Measurements from ENCODE around the gene HP1BP3.

HP1BP3 gene

GRCh38 chr1:20760322-20760721, 26.8 kb downstream of the HP1BP3 start:
- H3K4me3 ChIP-seq (ENCODE audit: low read length), result no peak overlapping the region
- no peak overlapping the region for H2AFZ ChIP-seq (ENCODE audit: low read depth, low read length)
- H3K27me3 ChIP-seq (ENCODE audit: low read depth, low read length), result no peaks in the 10 kb centered on the region
- H4K20me1 ChIP-seq (ENCODE audit: insufficient read depth, low read length), result peaks cover 3% of the 10 kb centered on the region; the same call in 1 of the 2 replicates
- H3K9me3 ChIP-seq (ENCODE audit: insufficient read depth, low read length), result no peaks in the 10 kb centered on the region
- no peak for TF ChIP-seq CTCF (IDR thresholded peaks at IDR 0.05; ENCODE audit: low read depth, low read length)
- TF ChIP-seq EZH2phosphoT487 (IDR thresholded peaks at IDR 0.05; ENCODE audit: low read depth), result no peak
- H3K9ac ChIP-seq (ENCODE audit: low read length), result no peak overlapping the region
- no peaks in the 10 kb centered on the region for H3K4me1 ChIP-seq (ENCODE audit: low read length)
- peaks cover 25% of the 10 kb centered on the region for H3K36me3 ChIP-seq (replicated peaks; ENCODE audit: low read depth, low read length)
- no peaks in the 10 kb centered on the region for H3K79me2 ChIP-seq (ENCODE audit: low read length)
- H3K27ac ChIP-seq (ENCODE audit: low read length), result no peak overlapping the region
- no peak overlapping the region for H3K4me2 ChIP-seq (ENCODE audit: low read length)

DNA sequence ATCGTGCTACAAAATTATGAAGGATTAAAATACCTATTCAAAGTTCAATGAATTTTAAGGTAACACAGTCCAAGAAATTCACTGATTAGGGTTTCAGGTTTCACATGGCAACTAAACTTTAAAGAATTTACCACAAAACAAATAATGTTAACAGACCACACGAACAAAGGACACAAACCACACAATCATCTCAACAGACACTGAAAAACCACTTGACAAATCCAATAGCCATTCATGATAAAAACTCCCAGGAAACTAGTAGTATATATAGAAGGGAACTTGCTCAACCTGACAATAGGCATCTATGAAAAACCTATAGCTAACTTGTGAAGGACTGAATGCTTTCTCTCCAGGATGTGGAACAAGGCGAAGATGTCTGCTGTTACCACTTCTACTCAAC, 33.5 kb downstream of the HP1BP3 start:
- Histone ChIP-seq H3K4me2 (ENCODE audit: low read length) (no peak overlapping the region), H2AFZ (ENCODE audit: low read depth, low read length) (no peak overlapping the region), H3K36me3 (replicated peaks; ENCODE audit: low read depth, low read length) (peaks cover 20% of the 10 kb centered on the region), H3K4me3 (ENCODE audit: low read length) (no peak overlapping the region), H4K20me1 (ENCODE audit: insufficient read depth, low read length) (no peaks in the 10 kb centered on the region), H3K27ac (ENCODE audit: low read length) (no peak overlapping the region), H3K9me3 (ENCODE audit: insufficient read depth, low read length) (no peaks in the 10 kb centered on the region), H3K4me1 (ENCODE audit: low read length) (no peaks in the 10 kb centered on the region), H3K9ac (ENCODE audit: low read length) (no peak overlapping the region), H3K79me2 (ENCODE audit: low read length) (peaks cover 5% of the 10 kb centered on the region; the same call in 1 of the 2 replicates), H3K27me3 (ENCODE audit: low read depth, low read length) (no peaks in the 10 kb centered on the region)
- TF ChIP-seq EZH2phosphoT487 (IDR thresholded peaks at IDR 0.05; ENCODE audit: low read depth) (no peak), CTCF (IDR thresholded peaks at IDR 0.05; ENCODE audit: low read depth, low read length) (no peak)

DNA sequence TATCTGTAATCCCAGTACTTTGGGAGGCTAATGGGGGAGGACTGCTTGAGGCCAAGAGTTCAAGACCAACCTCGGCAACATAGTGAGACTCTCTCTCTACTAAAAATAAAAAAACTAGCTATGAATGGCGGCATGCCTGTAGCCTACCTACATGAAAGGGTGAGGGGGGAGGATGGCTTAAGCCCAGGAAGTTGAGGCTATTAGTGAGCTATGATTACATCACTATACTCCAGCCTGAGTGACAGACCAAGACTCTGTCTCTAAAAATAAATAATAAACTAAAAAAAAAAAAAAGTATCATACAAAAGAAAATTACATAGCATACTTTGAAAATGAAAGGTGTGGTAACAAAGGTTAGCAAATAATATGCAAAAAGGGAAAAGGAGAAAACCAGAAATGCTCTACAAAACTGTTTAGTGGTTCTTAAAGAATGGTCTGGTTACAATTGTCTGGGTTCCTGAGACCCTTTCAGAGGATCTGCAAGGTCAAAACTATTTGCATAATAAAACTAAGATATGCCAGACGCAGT, 35.6 kb downstream of the HP1BP3 start:
- Histone ChIP-seq H3K9ac (ENCODE audit: low read length) (no peak overlapping the region), H3K79me2 (ENCODE audit: low read length) (peaks cover 5% of the 10 kb centered on the region; the same call in 1 of the 2 replicates), H2AFZ (ENCODE audit: low read depth, low read length) (no peak overlapping the region), H3K4me2 (ENCODE audit: low read length) (no peak overlapping the region), H3K27me3 (ENCODE audit: low read depth, low read length) (no peaks in the 10 kb centered on the region), H3K27ac (ENCODE audit: low read length) (no peak overlapping the region), H3K4me3 (ENCODE audit: low read length) (no peak overlapping the region), H4K20me1 (ENCODE audit: insufficient read depth, low read length) (no peaks in the 10 kb centered on the region), H3K9me3 (ENCODE audit: insufficient read depth, low read length) (no peaks in the 10 kb centered on the region), H3K36me3 (replicated peaks; ENCODE audit: low read depth, low read length) (peaks cover 31% of the 10 kb centered on the region), H3K4me1 (ENCODE audit: low read length) (no peaks in the 10 kb centered on the region)
- TF ChIP-seq CTCF (IDR thresholded peaks at IDR 0.05; ENCODE audit: low read depth, low read length) (no peak), EZH2phosphoT487 (IDR thresholded peaks at IDR 0.05; ENCODE audit: low read depth) (no peak)

GRCh38 chr1:20742671-20743070, 44.4 kb downstream of the HP1BP3 start:
- TF ChIP-seq EZH2phosphoT487 (IDR thresholded peaks at IDR 0.05; ENCODE audit: low read depth) (no peak), CTCF (IDR thresholded peaks at IDR 0.05; ENCODE audit: low read depth, low read length) (no peak)
- Histone ChIP-seq H3K4me2 (ENCODE audit: low read length) (no peak overlapping the region), H3K9me3 (ENCODE audit: insufficient read depth, low read length) (no peaks in the 10 kb centered on the region), H3K4me1 (ENCODE audit: low read length) (no peaks in the 10 kb centered on the region), H3K9ac (ENCODE audit: low read length) (no peak overlapping the region), H3K27me3 (ENCODE audit: low read depth, low read length) (no peaks in the 10 kb centered on the region), H3K27ac (ENCODE audit: low read length) (no peak overlapping the region), H3K36me3 (replicated peaks; ENCODE audit: low read depth, low read length) (peaks cover 57% of the 10 kb centered on the region), H3K79me2 (ENCODE audit: low read length) (no peaks in the 10 kb centered on the region), H4K20me1 (ENCODE audit: insufficient read depth, low read length) (no peaks in the 10 kb centered on the region), H2AFZ (ENCODE audit: low read depth, low read length) (no peak overlapping the region), H3K4me3 (ENCODE audit: low read length) (no peak overlapping the region)
